Neural cell (in vitro differentiated cells): ENCODE data around the gene REEP5. TPM values are rescaled to one million over a fixed set of nuclear protein-coding genes. Genes with fewer than 3 reads are reported as not detected.

Source experiments
- H2AFZ ChIP-seq: fragments of 200-600, 300-800 bp; sonication (generic), shearing (Covaris generic); 2 replicates; pipeline ENCODE4 v1.6.0; 2014; ENCODE audit warnings: low read depth, mild to moderate bottlenecking, antibody characterized with exemption, low read length, moderate library complexity
- H3F3A ChIP-seq: fragments of 200-600 bp; shearing (Covaris generic); 2 replicates; pipeline ENCODE4 v1.6.1; 2016; ENCODE audit warnings: mild to moderate bottlenecking, moderate library complexity, mixed read lengths, antibody characterized with exemption, low read length; ENCODE audit not compliant: insufficient read depth, poor library complexity, severe bottlenecking
- H3K27ac ChIP-seq: fragments of 200-600, 300-800 bp; sonication (generic), shearing (Covaris generic); 2 replicates; pipeline ENCODE4 v1.5.1; 2014; ENCODE audit warnings: mild to moderate bottlenecking, low read length, moderate library complexity
- H3K27me3 ChIP-seq: fragments of 300-800, 200-600 bp; sonication (generic), shearing (Covaris generic); 2 replicates; pipeline ENCODE4 v1.6.0; 2014; ENCODE audit warnings: mild to moderate bottlenecking, low read depth, low read length, moderate library complexity; ENCODE audit not compliant: insufficient read depth
- H3K36me3 ChIP-seq: fragments of 300-800, 200-600 bp; sonication (generic), shearing (Covaris generic); 2 replicates; pipeline ENCODE4 v1.5.1; 2014; ENCODE audit warnings: mild to moderate bottlenecking, antibody characterized with exemption, low read length, moderate library complexity; ENCODE audit not compliant: insufficient read depth
- H3K4me2 ChIP-seq: fragments of 300-800, 200-600 bp; sonication (generic), shearing (Covaris generic); 2 replicates; pipeline ENCODE4 v1.6.0; 2014; ENCODE audit warnings: mild to moderate bottlenecking, low read length
- H3K4me3 ChIP-seq: fragments of 300-800, 200-600 bp; sonication (generic), shearing (Covaris generic); 2 replicates; pipeline ENCODE4 v1.5.1; 2014; ENCODE audit warnings: mild to moderate bottlenecking, low read length, moderate library complexity
- H3K79me2 ChIP-seq: fragments of 200-600 bp; shearing (Covaris generic); replicated peaks from 2 replicates; pipeline ENCODE4 v1.6.0; 2014; ENCODE audit warnings: mild to moderate bottlenecking, low read length, moderate library complexity; ENCODE audit not compliant: insufficient read depth
- H3K9ac ChIP-seq: fragments of 300-800, 200-600 bp; sonication (generic), shearing (Covaris generic); 2 replicates; pipeline ENCODE4 v1.6.1; 2016; ENCODE audit warnings: mild to moderate bottlenecking, low read length, mixed read lengths
- H3K9me2 ChIP-seq: fragments of 200-600 bp; shearing (Covaris generic); 2 replicates; pipeline ENCODE4 v1.6.1; 2016; ENCODE audit warnings: mild to moderate bottlenecking, low read length, mixed read lengths; ENCODE audit not compliant: insufficient read depth
- H3K9me3 ChIP-seq: fragments of 200-600, 300-800 bp; sonication (generic), shearing (Covaris generic); 2 replicates; pipeline ENCODE4 v1.6.1; 2016; ENCODE audit warnings: mild to moderate bottlenecking, mixed run types, low read length, moderate library complexity, mixed read lengths
- H4K20me1 ChIP-seq: fragments of 200-600 bp; shearing (Covaris generic); 2 replicates; pipeline ENCODE4 v1.6.1; 2016; ENCODE audit warnings: mild to moderate bottlenecking, mixed run types; ENCODE audit not compliant: insufficient read depth
- CTCF ChIP-seq: fragments of 450-650 bp; IDR thresholded peaks from 2 replicates; pipeline ENCODE4 v1.5.1; 2014; ENCODE audit warnings: antibody characterized with exemption, mild to moderate bottlenecking, moderate library complexity; ENCODE audit not compliant: poor library complexity, severe bottlenecking
- EP300 ChIP-seq: fragments of 450-650 bp; conservative IDR thresholded peaks from 2 replicates; pipeline ENCODE4 v1.6.1; 2014; ENCODE audit warnings: antibody characterized with exemption, mild to moderate bottlenecking, moderate library complexity; ENCODE audit not compliant: poor library complexity, severe bottlenecking
- EZH2 ChIP-seq: fragments of 200-600, 300-800 bp; shearing (Covaris generic), sonication (generic); IDR thresholded peaks from 2 replicates; pipeline ENCODE4 v1.6.1; 2014; ENCODE audit warnings: antibody characterized with exemption, low read length, borderline replicate concordance, mild to moderate bottlenecking; ENCODE audit not compliant: insufficient read depth, poor library complexity, severe bottlenecking
- MXI1 ChIP-seq: fragments of 450-650 bp; conservative IDR thresholded peaks from 2 replicates; pipeline ENCODE4 v1.6.1; 2014; ENCODE audit warnings: antibody characterized with exemption, mild to moderate bottlenecking; ENCODE audit not compliant: poor library complexity, severe bottlenecking
- POLR2AphosphoS5 ChIP-seq: IDR thresholded peaks from 2 replicates; pipeline ENCODE4 v1.6.1; 2012
- RAD21 ChIP-seq: fragments of 450-650 bp; conservative IDR thresholded peaks from 2 replicates; pipeline ENCODE4 v1.6.1; 2014; ENCODE audit warnings: antibody characterized with exemption, mild to moderate bottlenecking, moderate library complexity
- REST ChIP-seq: IDR thresholded peaks from 2 replicates; pipeline ENCODE4 v1.6.1; 2012; ENCODE audit warnings: borderline replicate concordance
- SMC3 ChIP-seq: fragments of 450-650 bp; conservative IDR thresholded peaks from 2 replicates; pipeline ENCODE4 v1.6.1; 2014; ENCODE audit warnings: antibody characterized with exemption, mild to moderate bottlenecking, moderate library complexity; ENCODE audit not compliant: poor library complexity
- TAF1 ChIP-seq: IDR thresholded peaks from 2 replicates; pipeline ENCODE4 v1.6.1; 2012; ENCODE audit warnings: low read depth
- polyA plus RNA-seq: library from polyadenylated mRNA; depleted of rRNA; stranded (reverse); fragments of >200 nt; gene quantifications from 2 replicates; pipeline ENCODE4 v1.2.3, GENCODE V29; 2014

REEP5 gene
- polyA plus RNA-seq, 1 donor from 2014 or later, result 51.6 TPM

- H3K79me2 ChIP-seq, result peaks cover 11% of the 10 kb centered on the region
- H3K9me3 ChIP-seq, result no peaks in the 10 kb centered on the region
- H3K4me2 ChIP-seq, result no peak overlapping the region
- TF ChIP-seq RAD21 (no peak), SMC3 (no peak), TAF1 (no peak), POLR2AphosphoS5 (no peak), MXI1 (no peak), CTCF (no peak), REST (no peak), EZH2 (no peak), EP300 (no peak)
- no peaks in the 10 kb centered on the region for H4K20me1 ChIP-seq
- H3K4me3 ChIP-seq, result no peak overlapping the region
- H3K27me3 ChIP-seq, result no peaks in the 10 kb centered on the region
- H3K9me2 ChIP-seq, result no peaks in the 10 kb centered on the region
- H3K36me3 ChIP-seq, result peaks cover 4% of the 10 kb centered on the region
- no peaks in the 10 kb centered on the region for H3F3A ChIP-seq
- H3K27ac ChIP-seq, result no peak overlapping the region
- H3K9ac ChIP-seq, result no peak overlapping the region
- no peak overlapping the region for H2AFZ ChIP-seq
These were observed 54.6 kb downstream of the REEP5 start for GRCh38 chr5:112867411-112867810.

- peaks cover 17% of the 10 kb centered on the region for H3K79me2 ChIP-seq
- peaks cover 4% of the 10 kb centered on the region for H3K36me3 ChIP-seq
- no peak overlapping the region for H3K9ac ChIP-seq
These were observed 55.3 kb downstream of the REEP5 start for GRCh38 chr5:112866739-112867138.

GRCh38 chr5:112865128-112865527 lies 56.9 kb downstream of the REEP5 start:
- no peak overlapping the region for H3K4me2 ChIP-seq
- TF ChIP-seq MXI1, result no peak
- TF ChIP-seq SMC3, result no peak
- TF ChIP-seq CTCF, result no peak
- no peak for TF ChIP-seq EZH2
- TF ChIP-seq EP300, result no peak
- TF ChIP-seq POLR2AphosphoS5, result no peak
- no peak for TF ChIP-seq RAD21
- no peak for TF ChIP-seq TAF1
- no peak for TF ChIP-seq REST
- H2AFZ ChIP-seq, result no peak overlapping the region
- H3K27ac ChIP-seq, result no peak overlapping the region
- H3K27me3 ChIP-seq, result no peaks in the 10 kb centered on the region
- H3K9me3 ChIP-seq, result no peaks in the 10 kb centered on the region
- no peaks in the 10 kb centered on the region for H3K9me2 ChIP-seq
- H3K79me2 ChIP-seq, result peaks cover 22% of the 10 kb centered on the region
- H3K9ac ChIP-seq, result no peak overlapping the region
- peaks cover 4% of the 10 kb centered on the region for H3K36me3 ChIP-seq
- H3K4me3 ChIP-seq, result no peak overlapping the region
- H3F3A ChIP-seq, result no peaks in the 10 kb centered on the region
- H4K20me1 ChIP-seq, result no peaks in the 10 kb centered on the region

More at GRCh38 chr5:112866739-112867138, 55.3 kb downstream of the REEP5 start:
- Histone ChIP-seq H3K4me3 (no peak overlapping the region), H3K27me3 (no peaks in the 10 kb centered on the region), H3K27ac (no peak overlapping the region), H3K9me3 (no peaks in the 10 kb centered on the region), H2AFZ (no peak overlapping the region), H3K4me2 (no peak overlapping the region), H3K9me2 (no peaks in the 10 kb centered on the region), H4K20me1 (no peaks in the 10 kb centered on the region), H3F3A (no peaks in the 10 kb centered on the region)
- TF ChIP-seq MXI1, result no peak
- TF ChIP-seq RAD21, result no peak
